SK-N-SH treated with all-trans-retinoic acid at 6 μM for 48 hours (cell line): ENCODE results near the gene ABCC5.

Experiments
- ATAC-seq: fragments of 200-7000 bp; cut with Tn5 transposase; 3 replicates; pipeline ENCODE4 v1.9.1; 2020; ENCODE audit warnings: mild to moderate bottlenecking, moderate library complexity
- BACH2 ChIP-seq: fragments of 250-450 bp; sonication (Bioruptor Pico); IDR thresholded peaks from 2 replicates; pipeline ENCODE4 v1.9.0; 2021; ENCODE audit warnings: mild to moderate bottlenecking, borderline replicate concordance
- CSDC2 ChIP-seq: fragments of 250-450 bp; sonication (Bioruptor Pico); IDR thresholded peaks from 2 replicates; pipeline ENCODE4 v1.5.0; 2020; ENCODE audit warnings: mild to moderate bottlenecking, moderate library complexity
- ESRRG ChIP-seq: fragments of 250-450 bp; sonication (Bioruptor Pico); IDR thresholded peaks from 2 replicates; pipeline ENCODE4 v1.6.1; 2021; ENCODE audit warnings: mild to moderate bottlenecking
- GLIS3 ChIP-seq: fragments of 250-450 bp; sonication (Bioruptor Pico); IDR thresholded peaks from 2 replicates; pipeline ENCODE4 v1.5.0; 2020; ENCODE audit warnings: mild to moderate bottlenecking, moderate library complexity
- ISL1 ChIP-seq: fragments of 250-450 bp; sonication (Bioruptor Pico); IDR thresholded peaks from 2 replicates; pipeline ENCODE4 v2.1.2; 2022; ENCODE audit warnings: mild to moderate bottlenecking, moderate library complexity
- OSR1 ChIP-seq: fragments of 250-450 bp; sonication (Bioruptor Pico); IDR thresholded peaks from 2 replicates; pipeline ENCODE4 v1.8.0; 2022; ENCODE audit warnings: moderate library complexity, mild to moderate bottlenecking, inconsistent platforms
- PPARA ChIP-seq: fragments of 250-450 bp; sonication (Bioruptor Pico); IDR thresholded peaks from 2 replicates; pipeline ENCODE4 v1.5.0; 2020; ENCODE audit warnings: mild to moderate bottlenecking, borderline replicate concordance
- RARB ChIP-seq: fragments of 250-450 bp; sonication (Bioruptor Pico); IDR thresholded peaks from 2 replicates; pipeline ENCODE4 v1.8.0; 2021; ENCODE audit warnings: mild to moderate bottlenecking, moderate library complexity
- TCF4 ChIP-seq: fragments of 250-450 bp; sonication (Bioruptor Pico); IDR thresholded peaks from 2 replicates; pipeline ENCODE4 v1.8.0; 2021; ENCODE audit warnings: mild to moderate bottlenecking, moderate library complexity, borderline replicate concordance
- TOX ChIP-seq: fragments of 250-450 bp; sonication (Bioruptor Pico); IDR thresholded peaks from 2 replicates; pipeline ENCODE4 v1.8.0; 2021; ENCODE audit warnings: mild to moderate bottlenecking, moderate library complexity, borderline replicate concordance
- ZC3H10 ChIP-seq: fragments of 250-450 bp; sonication (Bioruptor Pico); IDR thresholded peaks from 2 replicates; pipeline ENCODE4 v1.5.1; 2021; ENCODE audit warnings: mild to moderate bottlenecking, moderate library complexity
- ZFP30 ChIP-seq: fragments of 450-650 bp; formaldehyde crosslinking; IDR thresholded peaks from 2 replicates; pipeline ENCODE4 v1.5.0; 2022; ENCODE audit warnings: mild to moderate bottlenecking, moderate library complexity
- ZNF565 ChIP-seq: fragments of 450-650 bp; formaldehyde crosslinking; conservative IDR thresholded peaks from 2 replicates; pipeline ENCODE4 v1.5.0; 2020; ENCODE audit warnings: low read depth, mild to moderate bottlenecking, moderate library complexity
- ZNF70 ChIP-seq: fragments of 450-650 bp; formaldehyde crosslinking; IDR thresholded peaks from 2 replicates; pipeline ENCODE4 v1.5.0; 2020; ENCODE audit warnings: mild to moderate bottlenecking, moderate library complexity
- ZNF8 ChIP-seq: fragments of 450-650 bp; formaldehyde crosslinking; IDR thresholded peaks from 2 replicates; pipeline ENCODE4 v1.5.0; 2020; ENCODE audit warnings: mild to moderate bottlenecking, moderate library complexity
- TF ChIP-seq, protein P1 (sequence below): fragments of 250-450 bp; sonication (Bioruptor Pico); IDR thresholded peaks from 2 replicates; pipeline ENCODE4 v1.8.0; 2020; ENCODE audit warnings: mild to moderate bottlenecking, moderate library complexity, borderline replicate concordance
- TF ChIP-seq, protein P2 (sequence below): fragments of 250-450 bp; sonication (Bioruptor Pico); IDR thresholded peaks from 2 replicates; pipeline ENCODE4 v1.8.0; 2021; ENCODE audit warnings: low read depth, mild to moderate bottlenecking, moderate library complexity, borderline replicate concordance
- TF ChIP-seq, protein P3 (sequence below): fragments of 250-450 bp; sonication (Bioruptor Pico); IDR thresholded peaks from 2 replicates; pipeline ENCODE4 v1.5.1; 2020; ENCODE audit warnings: low read depth, mild to moderate bottlenecking, moderate library complexity
- TF ChIP-seq, protein P4 (sequence below): fragments of 250-450 bp; sonication (Bioruptor Pico); IDR thresholded peaks from 2 replicates; pipeline ENCODE4 v1.5.1; 2021; ENCODE audit warnings: mild to moderate bottlenecking, moderate library complexity

ABCC5 gene

DNA sequence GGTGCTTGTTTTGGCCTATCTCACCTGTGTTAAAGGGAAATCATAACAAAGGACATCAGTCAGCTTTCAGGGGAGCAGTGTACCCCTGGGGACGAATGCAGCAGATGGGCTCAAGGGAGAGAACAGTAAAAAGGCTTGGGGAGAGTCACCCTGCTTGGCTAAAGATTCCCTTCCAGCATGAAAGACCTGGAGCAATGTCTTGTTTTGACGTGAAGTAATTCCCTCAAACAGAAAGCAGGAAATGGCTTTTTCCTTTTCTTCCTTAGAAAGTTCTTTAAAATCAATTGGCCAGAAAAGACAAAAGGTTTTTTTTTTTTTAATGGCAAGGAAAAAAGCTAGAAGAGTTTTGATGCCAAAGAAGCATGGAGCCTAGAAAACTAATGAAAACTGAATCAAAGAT, 76.5 kb downstream of the ABCC5 start:
- ATAC-seq, result no peak
- TF ChIP-seq ESRRG (CRISPR knock-in tag), result no peak
- TF ChIP-seq, protein P1, sequence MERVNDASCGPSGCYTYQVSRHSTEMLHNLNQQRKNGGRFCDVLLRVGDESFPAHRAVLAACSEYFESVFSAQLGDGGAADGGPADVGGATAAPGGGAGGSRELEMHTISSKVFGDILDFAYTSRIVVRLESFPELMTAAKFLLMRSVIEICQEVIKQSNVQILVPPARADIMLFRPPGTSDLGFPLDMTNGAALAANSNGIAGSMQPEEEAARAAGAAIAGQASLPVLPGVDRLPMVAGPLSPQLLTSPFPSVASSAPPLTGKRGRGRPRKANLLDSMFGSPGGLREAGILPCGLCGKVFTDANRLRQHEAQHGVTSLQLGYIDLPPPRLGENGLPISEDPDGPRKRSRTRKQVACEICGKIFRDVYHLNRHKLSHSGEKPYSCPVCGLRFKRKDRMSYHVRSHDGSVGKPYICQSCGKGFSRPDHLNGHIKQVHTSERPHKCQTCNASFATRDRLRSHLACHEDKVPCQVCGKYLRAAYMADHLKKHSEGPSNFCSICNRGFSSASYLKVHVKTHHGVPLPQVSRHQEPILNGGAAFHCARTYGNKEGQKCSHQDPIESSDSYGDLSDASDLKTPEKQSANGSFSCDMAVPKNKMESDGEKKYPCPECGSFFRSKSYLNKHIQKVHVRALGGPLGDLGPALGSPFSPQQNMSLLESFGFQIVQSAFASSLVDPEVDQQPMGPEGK (CRISPR knock-in tag), result no peak

DNA sequence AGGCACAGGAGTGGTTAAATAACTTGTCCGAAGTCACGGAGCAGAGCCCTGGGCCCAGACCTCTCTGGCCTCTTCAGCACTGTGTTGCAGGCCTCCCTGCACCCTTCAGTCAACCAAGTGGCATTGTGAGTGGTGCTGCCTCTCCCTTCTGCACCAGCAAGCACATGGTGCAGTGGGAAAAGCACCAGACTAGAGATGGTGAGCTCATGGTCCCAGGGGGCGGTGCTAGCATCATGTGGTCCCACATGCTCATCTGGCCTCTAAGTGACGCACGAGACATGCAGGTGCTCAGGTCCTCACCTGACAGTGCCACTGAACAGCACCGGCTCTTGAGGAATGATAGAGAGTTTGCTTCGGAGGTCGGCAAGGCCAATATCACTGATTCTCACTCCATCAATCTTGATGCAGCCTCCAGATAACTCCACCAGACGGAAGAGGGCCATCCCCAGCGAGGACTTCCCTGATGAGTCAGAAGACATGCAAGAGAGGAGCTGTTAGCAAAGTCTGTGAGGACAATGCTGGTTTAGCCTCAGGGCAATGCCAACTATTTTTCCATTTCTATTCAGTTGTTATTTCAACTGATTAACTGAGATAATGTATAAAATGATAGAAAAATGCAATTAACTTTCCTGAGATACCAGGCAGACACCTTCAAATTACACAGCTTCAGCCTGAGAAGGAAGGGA, 79.9 kb downstream of the ABCC5 start:
- no peak for ATAC-seq
- no peak for TF ChIP-seq TOX (CRISPR knock-in tag)
- TF ChIP-seq, protein P2, sequence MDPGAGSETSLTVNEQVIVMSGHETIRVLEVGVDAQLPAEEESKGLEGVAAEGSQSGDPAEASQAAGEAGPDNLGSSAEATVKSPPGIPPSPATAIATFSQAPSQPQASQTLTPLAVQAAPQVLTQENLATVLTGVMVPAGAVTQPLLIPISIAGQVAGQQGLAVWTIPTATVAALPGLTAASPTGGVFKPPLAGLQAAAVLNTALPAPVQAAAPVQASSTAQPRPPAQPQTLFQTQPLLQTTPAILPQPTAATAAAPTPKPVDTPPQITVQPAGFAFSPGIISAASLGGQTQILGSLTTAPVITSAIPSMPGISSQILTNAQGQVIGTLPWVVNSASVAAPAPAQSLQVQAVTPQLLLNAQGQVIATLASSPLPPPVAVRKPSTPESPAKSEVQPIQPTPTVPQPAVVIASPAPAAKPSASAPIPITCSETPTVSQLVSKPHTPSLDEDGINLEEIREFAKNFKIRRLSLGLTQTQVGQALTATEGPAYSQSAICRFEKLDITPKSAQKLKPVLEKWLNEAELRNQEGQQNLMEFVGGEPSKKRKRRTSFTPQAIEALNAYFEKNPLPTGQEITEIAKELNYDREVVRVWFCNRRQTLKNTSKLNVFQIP (CRISPR knock-in tag), result no peak
- TF ChIP-seq TCF4 (CRISPR knock-in tag), result no peak
- no peak for TF ChIP-seq ZNF565 (CRISPR knock-in tag)

DNA sequence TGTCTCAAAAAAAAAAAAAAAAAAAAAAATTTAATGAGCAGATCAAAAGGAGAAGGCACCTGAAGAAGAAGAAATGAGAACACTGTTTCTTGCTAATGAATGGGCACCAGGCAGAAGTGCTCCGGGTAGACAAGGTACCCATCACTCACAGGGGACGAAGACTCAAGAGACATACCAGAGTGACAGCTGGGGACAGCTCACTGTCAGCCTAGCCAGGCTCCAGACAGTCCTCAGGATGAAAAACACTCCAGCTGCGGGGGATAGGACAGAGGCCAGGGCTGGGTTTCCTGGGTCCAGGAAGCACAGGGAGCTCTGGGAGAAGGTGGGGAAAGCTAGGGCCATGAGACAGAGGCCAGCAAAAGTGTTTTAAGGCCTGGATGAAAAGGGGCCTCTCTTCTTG, 84.5 kb downstream of the ABCC5 start:
- no peak for TF ChIP-seq TOX (CRISPR knock-in tag)
- no peak for TF ChIP-seq ISL1
- TF ChIP-seq ZNF8, result no peak
- TF ChIP-seq RARB (CRISPR knock-in tag), result no peak
- TF ChIP-seq, protein P1 (CRISPR knock-in tag), result no peak
- TF ChIP-seq PPARA, result no peak
- TF ChIP-seq TCF4 (CRISPR knock-in tag), result no peak
- TF ChIP-seq, protein P3, sequence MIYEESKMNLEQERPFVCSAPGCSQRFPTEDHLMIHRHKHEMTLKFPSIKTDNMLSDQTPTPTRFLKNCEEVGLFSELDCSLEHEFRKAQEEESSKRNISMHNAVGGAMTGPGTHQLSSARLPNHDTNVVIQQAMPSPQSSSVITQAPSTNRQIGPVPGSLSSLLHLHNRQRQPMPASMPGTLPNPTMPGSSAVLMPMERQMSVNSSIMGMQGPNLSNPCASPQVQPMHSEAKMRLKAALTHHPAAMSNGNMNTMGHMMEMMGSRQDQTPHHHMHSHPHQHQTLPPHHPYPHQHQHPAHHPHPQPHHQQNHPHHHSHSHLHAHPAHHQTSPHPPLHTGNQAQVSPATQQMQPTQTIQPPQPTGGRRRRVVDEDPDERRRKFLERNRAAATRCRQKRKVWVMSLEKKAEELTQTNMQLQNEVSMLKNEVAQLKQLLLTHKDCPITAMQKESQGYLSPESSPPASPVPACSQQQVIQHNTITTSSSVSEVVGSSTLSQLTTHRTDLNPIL (CRISPR knock-in tag), result no peak
- TF ChIP-seq OSR1, result no peak
- TF ChIP-seq ZFP30 (CRISPR knock-in tag), result no peak
- TF ChIP-seq, protein P2 (CRISPR knock-in tag), result no peak
- no peak for TF ChIP-seq ZC3H10
- TF ChIP-seq GLIS3 (CRISPR knock-in tag), result no peak
- no peak for TF ChIP-seq ZNF565 (CRISPR knock-in tag)
- no peak for TF ChIP-seq ESRRG (CRISPR knock-in tag)
- no peak for TF ChIP-seq CSDC2 (CRISPR knock-in tag)
- TF ChIP-seq ZNF70 (CRISPR knock-in tag), result no peak
- TF ChIP-seq, protein P4, sequence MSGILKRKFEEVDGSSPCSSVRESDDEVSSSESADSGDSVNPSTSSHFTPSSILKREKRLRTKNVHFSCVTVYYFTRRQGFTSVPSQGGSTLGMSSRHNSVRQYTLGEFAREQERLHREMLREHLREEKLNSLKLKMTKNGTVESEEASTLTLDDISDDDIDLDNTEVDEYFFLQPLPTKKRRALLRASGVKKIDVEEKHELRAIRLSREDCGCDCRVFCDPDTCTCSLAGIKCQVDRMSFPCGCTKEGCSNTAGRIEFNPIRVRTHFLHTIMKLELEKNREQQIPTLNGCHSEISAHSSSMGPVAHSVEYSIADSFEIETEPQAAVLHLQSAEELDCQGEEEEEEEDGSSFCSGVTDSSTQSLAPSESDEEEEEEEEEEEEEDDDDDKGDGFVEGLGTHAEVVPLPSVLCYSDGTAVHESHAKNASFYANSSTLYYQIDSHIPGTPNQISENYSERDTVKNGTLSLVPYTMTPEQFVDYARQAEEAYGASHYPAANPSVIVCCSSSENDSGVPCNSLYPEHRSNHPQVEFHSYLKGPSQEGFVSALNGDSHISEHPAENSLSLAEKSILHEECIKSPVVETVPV (CRISPR knock-in tag), result no peak
- no peak for TF ChIP-seq BACH2 (CRISPR knock-in tag)
- no peak for ATAC-seq
